ENCODE data around the gene RTN4IP1. TPM values are rescaled to one million over a fixed set of nuclear protein-coding genes. Genes with fewer than 3 reads are reported as not detected.

The RTN4IP1 gene
- total and polyA plus RNA-seq, 2 of the 13 experiments (the other 11 are each of a cell fraction or from before 2014, with no cell fraction given) = 5.5 to 17.2 TPM

- TF ChIP-seq ZBTB2 (CRISPR knock-in tag; IDR thresholded peaks at IDR 0.05; ENCODE audit: low read depth) (no peak), ERF (CRISPR knock-in tag; IDR thresholded peaks at IDR 0.05) (0 out of 2 replicates have a peak, but pooled peaks have one; percentile 35), HMG20A (CRISPR knock-in tag; IDR thresholded peaks at IDR 0.05; ENCODE audit: borderline replicate concordance) (peak; percentile 20; the same call in 1 of the 2 replicates), MED1 (CRISPR knock-in tag; IDR thresholded peaks at IDR 0.05) (peak; percentile 36), DMAP1 (CRISPR knock-in tag; IDR thresholded peaks at IDR 0.05) (no peak), ZNF510 (CRISPR knock-in tag; IDR thresholded peaks at IDR 0.05; ENCODE audit: low read depth) (no peak), ISL2 (CRISPR knock-in tag; IDR thresholded peaks at IDR 0.05) (peak; percentile 72), NR2F2 (IDR thresholded peaks at IDR 0.05; ENCODE audit: borderline replicate concordance, low read depth) (peak; percentile 45; the same call in 1 of the 2 replicates), FOXO1 (CRISPR knock-in tag; IDR thresholded peaks at IDR 0.05) (peak; percentile 50), PAXIP1 (CRISPR knock-in tag; conservative IDR thresholded peaks at IDR 0.05) (peak; percentile 76), ZMAT3 (CRISPR knock-in tag; conservative IDR thresholded peaks at IDR 0.05) (no peak), NFYB (CRISPR knock-in tag; IDR thresholded peaks at IDR 0.05) (no peak), CREM (IDR thresholded peaks at IDR 0.05) (peak; percentile 43; the same call in 1 of the 2 replicates), CREM (CRISPR knock-in tag; IDR thresholded peaks at IDR 0.05) (no peak), FOXP1 (IDR thresholded peaks at IDR 0.05) (no peak), FOXP1 (CRISPR knock-in tag; IDR thresholded peaks at IDR 0.05) (peak; percentile 68; the same call in 1 of the 2 replicates), KDM3A (CRISPR knock-in tag; IDR thresholded peaks at IDR 0.05; ENCODE audit: low read depth) (no peak), TFE3 (CRISPR knock-in tag; IDR thresholded peaks at IDR 0.05) (0 out of 2 replicates have a peak, but pooled peaks have one; percentile 34), NR2F6 (IDR thresholded peaks at IDR 0.05) (peak; percentile 43), NR2F6 (CRISPR knock-in tag; IDR thresholded peaks at IDR 0.05) (peak; percentile 30; the same call in 1 of the 2 replicates), HDAC2 (CRISPR knock-in tag; IDR thresholded peaks at IDR 0.05) (peak; percentile 47; the same call in 1 of the 2 replicates), SOX6 (IDR thresholded peaks at IDR 0.05) (no peak), SOX6 (CRISPR knock-in tag; IDR thresholded peaks at IDR 0.05) (peak; percentile 22; the same call in 1 of the 2 replicates), RCOR2 (CRISPR knock-in tag; IDR thresholded peaks at IDR 0.05) (peak; percentile 52; the same call in 1 of the 2 replicates), THAP9 (CRISPR knock-in tag; IDR thresholded peaks at IDR 0.05; ENCODE audit: borderline replicate concordance) (no peak), SALL1 (CRISPR knock-in tag; IDR thresholded peaks at IDR 0.05) (peak; percentile 35; the same call in 1 of the 2 replicates)
Observed at GRCh38 chr6:106622412-106622811, 6.9 kb downstream of the RTN4IP1 start (continued).

All from HepG2 (cell line).